Activated naive CD4-positive, alpha-beta T cell treated with anti-CD3 and anti-CD28 coated beads, Interleukin-2, amount 50 U/mL, for 72 hours (primary cell): ENCODE measurements around the gene SPATA32. TPM values are rescaled to one million over a fixed set of nuclear protein-coding genes. Genes with fewer than 3 reads are reported as not detected.
"Not testable (repeated sequence)": the region's sequence is repeated elsewhere in the genome, so short reads cannot be mapped to it uniquely, and the experiment has no call there.

Experiments used
- ATAC-seq, 2 donors: fragments of 150-1000 bp; cut with Tn5 transposase; 2 replicates each; pipeline ENCODE4 v1.10.0; 2021; ENCODE audit warnings: mild to moderate bottlenecking in 2 of 2, moderate library complexity in 2 of 2
- DNase-seq, 2 donors: peaks; one replicate each; pipeline ENCODE4 v3.0.0; 2021 to 2022; ENCODE audit warnings: low spot score in 2 of 2
- H3K27ac Mint-ChIP-seq, 2 donors: one replicate each; pipeline ENCODE4 v1.8.0; 2022; ENCODE audit warnings: mild to moderate bottlenecking in 2 of 2, mixed read lengths in 2 of 2
- H3K36me3 Mint-ChIP-seq, 2 donors: one replicate each; pipeline ENCODE4 v1.8.0; 2022; ENCODE audit warnings: mixed read lengths in 2 of 2
- H3K9me3 Mint-ChIP-seq, 2 donors: one replicate each; pipeline ENCODE4 v1.8.0; 2022; ENCODE audit warnings: mixed read lengths in 2 of 2
- total RNA-seq, 2 donors: library from RNA; stranded (reverse); gene quantifications; one replicate each; pipeline ENCODE4 v1.2.3, GENCODE V29; 2022

Gene SPATA32, protein sequence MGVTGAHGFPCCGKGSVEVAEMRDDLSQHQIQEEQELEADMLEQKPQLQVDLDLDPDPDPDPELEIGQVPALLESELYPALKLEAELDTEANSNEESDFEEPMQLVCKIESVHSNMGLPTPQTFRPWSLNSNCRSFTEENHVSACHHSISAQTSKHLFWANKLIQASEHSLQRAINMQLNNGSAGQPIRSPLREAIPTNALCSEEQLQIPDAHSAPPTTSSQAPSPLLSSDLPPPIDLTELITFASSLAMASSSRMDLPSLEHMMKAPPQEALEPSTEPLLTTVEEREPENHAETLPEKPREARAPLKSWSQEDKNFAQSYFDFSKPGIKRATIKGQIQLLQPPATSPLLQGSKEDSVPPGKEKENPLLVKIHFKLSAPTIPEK
- total RNA-seq = under 1 TPM; 0.37 to 0.50 TPM

DNA sequence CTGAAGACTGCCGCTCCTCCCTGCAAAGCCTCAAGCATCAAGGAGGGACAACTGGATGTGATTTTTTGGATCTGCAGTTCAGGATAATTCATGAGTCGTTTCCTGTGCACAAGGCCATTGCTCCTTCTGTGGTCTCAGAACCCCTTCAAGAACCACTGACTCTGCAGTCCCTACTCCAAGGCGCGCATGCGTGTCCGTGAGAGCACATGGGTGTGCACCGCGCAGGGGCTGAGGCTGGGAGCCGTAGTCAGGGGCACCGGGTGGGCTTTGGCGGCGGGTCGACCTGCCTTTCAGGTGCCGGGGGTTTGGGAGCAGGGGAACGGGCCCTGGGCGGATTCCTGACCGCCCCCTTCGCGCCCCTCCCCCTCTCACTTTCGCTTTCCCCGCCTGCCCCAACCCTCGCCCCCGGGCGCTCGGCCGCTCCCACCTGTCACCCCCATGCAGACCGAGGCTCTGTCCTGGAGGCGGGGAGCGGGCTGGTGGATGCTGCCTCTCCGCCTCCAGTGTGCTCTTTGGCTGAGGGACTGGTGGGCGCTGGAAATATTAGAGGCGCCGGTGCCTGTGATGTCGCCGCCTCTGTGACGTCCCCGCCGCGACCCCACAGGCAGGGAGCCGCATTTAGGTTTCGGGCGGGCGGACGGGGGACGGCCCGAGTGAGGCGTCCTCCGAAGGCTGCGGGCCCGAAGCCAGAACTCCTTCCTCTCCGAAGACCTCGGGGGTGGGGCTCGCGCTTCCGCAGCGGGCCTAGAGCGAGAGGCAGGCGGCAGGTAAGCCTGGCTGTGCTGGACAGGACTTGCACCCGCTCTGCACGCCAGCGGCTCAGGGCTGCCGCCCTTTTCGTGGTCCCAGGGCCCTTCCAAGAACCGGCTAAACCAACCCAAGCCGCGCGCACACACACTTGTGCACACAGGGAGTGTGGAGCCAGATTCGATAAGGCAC, at the start of gene SPATA32:
TSS of gene SPATA32 (minus strand) at position 518 of the 939 bp plus-strand sequence. CDS start at position 440, 78 bp downstream.
- Mint-ChIP-seq H3K27ac (peak within 1 kb of the TSS; percentile 75 to 85), H3K9me3 (no peaks in the 10 kb centered on the region), H3K36me3 (peaks cover 4 to 5% of the 10 kb centered on the region in 2 donors)
- ATAC-seq = peak; percentile 61 to 72
- DNase-seq = peak; percentile 62 to 76

DNA sequence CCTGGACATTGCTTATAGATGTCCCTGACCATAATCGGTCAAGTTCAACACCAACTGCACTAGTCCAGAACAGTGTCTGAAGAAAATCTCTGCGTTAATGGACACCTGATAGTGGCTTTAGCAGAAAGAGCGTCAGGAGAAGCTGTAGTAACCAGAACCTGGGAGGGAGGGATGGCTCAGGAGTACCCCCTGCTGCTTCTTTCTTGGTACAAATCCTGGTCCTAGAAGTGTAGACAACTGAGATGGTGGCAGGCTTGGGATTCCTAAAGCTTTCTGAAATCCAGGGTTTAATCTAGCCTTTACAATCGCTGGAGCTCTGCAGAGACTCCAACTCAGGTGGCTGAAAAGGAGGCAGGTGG, 49.5 kb upstream of the SPATA32 start:
- DNase-seq (no peak), ATAC-seq (no peak)
- Mint-ChIP-seq H3K36me3 (peaks cover 50 to 72% of the 10 kb centered on the region in 2 donors), H3K9me3 (no peaks in the 10 kb centered on the region), H3K27ac (peak overlapping the region; percentile 96 to 99)

DNA sequence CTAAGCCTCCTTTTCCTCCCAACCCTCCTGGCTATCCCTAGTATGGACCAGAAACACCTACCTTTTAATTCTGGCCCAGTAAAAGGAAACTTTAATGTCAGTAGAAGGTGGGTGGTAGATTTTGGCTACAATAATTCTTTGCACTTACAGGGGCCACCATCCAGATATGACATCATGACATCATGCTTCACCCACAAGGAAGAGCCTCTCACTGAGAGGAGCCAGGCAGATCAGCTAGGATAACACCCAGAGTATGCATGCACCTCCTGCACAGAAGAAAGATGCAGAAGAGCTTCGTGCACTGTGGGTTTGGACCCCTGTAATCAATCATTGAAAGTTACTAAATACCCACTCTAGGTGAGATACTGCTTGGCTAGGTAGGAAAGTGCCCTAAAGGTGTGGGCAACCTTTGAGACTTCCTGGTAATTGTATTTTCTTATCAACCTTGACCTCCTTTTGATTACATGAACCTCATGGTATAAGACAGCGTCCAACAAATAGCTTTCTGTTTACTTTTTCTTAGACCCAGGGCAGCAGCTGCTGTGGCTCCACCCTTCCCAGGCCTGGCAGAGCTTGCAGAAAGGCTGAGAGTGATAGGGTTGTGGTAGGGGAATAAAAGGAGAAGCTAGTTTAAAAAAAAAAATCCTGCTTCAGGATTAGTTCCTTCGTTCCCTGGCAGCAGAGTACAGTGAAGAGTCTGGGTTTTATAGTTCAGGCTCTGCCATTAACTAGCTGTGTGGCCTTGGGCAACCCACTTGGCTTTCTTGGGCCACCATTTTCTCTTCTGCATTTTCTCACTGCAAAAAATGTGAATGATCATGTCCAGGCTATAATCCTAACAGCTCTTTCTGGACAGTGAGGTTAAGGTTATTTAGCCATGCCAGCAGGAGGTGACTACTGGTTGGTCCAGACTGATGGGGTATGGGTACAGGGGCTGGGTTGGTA, 48.8 kb upstream of the SPATA32 start:
- Mint-ChIP-seq H3K9me3 (no peaks in the 10 kb centered on the region), H3K27ac (peak overlapping the region; percentile 96 to 99), H3K36me3 (peaks cover 47 to 65% of the 10 kb centered on the region in 2 donors)
- DNase-seq (no peak), ATAC-seq (no peak)

DNA sequence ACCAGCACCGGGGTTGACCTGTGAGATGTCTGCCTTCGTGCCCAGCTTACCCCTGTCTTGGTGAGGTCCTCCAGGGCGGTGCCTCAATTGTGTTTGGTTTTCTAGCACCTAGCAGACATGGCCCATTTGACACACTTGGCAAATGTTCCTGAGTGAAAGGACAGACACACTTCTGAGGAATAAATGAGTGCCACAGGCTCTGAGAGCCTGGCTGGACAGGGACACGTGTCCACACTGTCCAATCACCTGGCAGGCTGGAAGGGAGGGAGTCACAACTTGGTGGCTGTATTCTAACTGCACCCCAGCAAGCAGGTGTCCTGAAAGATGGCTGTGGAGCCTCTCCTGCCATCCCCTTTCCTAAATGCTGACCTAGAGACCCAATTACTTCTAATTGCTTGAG, 47.5 kb upstream of the SPATA32 start:
- Mint-ChIP-seq H3K27ac (peak overlapping the region; percentile 96 to 99), H3K36me3 (peaks cover 38 to 57% of the 10 kb centered on the region in 2 donors), H3K9me3 (no peaks in the 10 kb centered on the region)
- ATAC-seq = no peak
- DNase-seq = no peak

DNA sequence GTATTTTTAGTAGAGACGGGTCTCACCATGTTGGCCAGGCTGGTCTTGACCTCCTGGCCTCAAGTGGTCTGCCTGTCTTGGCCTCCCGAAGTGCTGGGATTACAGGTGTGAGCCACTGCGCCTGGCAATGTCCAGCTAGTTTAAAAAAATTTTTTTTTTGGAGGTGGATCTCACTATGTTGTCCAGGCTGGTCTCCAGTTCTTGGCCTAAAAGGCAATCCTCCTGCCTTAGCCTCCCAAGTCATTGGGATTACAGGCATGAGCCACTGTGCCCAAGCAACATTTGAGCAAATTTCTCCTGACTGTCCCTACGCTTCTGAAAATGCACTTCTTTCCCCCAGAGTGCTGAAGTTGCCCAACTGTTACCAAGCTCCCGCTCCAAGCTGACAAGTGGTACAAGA, 46.9 kb upstream of the SPATA32 start:
- no peak for ATAC-seq
- H3K9me3 Mint-ChIP-seq = no peaks in the 10 kb centered on the region
- peaks cover 35 to 55% of the 10 kb centered on the region in 2 donors for H3K36me3 Mint-ChIP-seq

DNA sequence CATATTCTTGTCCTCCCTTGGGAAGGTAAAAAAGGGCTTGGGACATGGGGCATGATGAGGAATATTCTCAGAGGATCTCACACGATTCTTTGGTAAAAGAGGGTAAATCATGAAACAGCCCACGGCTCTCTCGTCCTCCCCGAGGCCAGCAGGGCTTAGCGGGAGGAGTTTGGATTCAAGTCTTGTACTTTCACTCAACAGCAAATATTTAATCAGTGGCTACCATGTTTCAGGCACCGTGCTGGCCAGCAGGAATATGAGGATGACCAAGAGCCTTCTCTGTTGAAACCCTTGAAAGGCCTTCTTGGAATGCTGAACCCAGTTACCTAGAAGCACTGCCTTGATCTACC, 46.1 kb upstream of the SPATA32 start:
- Mint-ChIP-seq H3K27ac (peak overlapping the region; percentile 96 to 99), H3K9me3 (no peaks in the 10 kb centered on the region), H3K36me3 (peaks cover 33 to 52% of the 10 kb centered on the region in 2 donors)
- ATAC-seq = no peak
- no peak for DNase-seq

More for the DNA sequence above, 46.9 kb upstream of the SPATA32 start:
- DNase-seq = no peak
- H3K27ac Mint-ChIP-seq = peak overlapping the region; percentile 96 to 99

DNA sequence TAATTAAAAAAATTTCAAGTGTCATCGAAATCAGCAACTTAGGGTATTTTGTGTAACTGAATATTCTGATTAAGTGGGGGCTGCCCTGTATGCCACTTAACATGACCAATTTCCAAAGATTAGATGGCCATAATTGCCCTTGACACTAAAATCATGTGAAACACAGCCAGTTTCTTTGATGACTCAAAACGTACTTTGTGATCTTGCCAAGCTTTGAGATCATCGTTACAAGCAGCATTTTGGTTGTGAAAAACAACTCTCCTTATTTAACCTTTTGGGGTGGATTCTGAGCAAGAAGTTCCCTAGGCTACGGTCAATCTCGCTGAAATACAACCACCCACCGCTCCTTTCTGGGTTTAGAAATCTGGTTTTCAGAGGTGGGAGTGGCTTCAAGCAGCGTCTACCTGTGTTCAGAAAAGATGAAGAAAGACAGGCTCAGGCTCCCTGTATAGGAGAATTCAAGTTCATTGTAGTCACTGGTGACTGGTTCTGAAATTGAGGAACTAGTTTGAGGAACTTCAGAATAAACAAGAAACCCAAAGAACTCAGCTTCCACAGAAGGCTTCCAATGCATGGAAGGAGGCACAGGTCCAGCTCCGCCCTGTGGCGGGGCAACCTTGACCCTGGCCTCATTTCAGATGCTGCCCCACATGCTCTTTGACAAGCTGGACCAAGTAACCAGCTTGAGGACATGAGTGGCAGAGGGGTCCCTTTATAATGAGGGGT, 45.6 kb upstream of the SPATA32 start:
- Mint-ChIP-seq H3K27ac (peak overlapping the region; percentile 96 to 99), H3K9me3 (no peaks in the 10 kb centered on the region), H3K36me3 (peaks cover 33 to 52% of the 10 kb centered on the region in 2 donors)
- ATAC-seq = peak; percentile 65 to 73
- peak; percentile 67 for DNase-seq

DNA sequence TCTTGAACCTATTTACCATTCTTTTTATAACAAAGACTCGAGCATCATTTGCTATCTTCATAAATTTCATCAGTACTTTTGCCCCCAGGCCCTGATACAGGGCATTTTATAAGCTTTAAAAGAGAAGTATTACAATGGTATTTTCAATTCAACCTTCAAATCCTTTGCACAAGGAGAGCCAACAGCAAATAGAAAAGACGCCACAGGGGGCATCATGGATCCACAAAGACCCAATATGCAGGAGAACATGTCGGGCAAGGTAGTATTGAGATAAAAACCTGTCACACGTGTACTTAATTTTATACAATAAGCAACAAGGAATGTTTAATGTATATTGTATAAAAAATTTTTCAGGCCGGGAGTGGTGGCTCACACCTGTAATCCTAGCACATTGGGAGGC, 44.7 kb upstream of the SPATA32 start:
- Mint-ChIP-seq H3K9me3 (no peaks in the 10 kb centered on the region), H3K36me3 (peaks cover 33 to 47% of the 10 kb centered on the region in 2 donors), H3K27ac (peak overlapping the region; percentile 91 to 96)
- ATAC-seq (no peak), DNase-seq (no peak)

DNA sequence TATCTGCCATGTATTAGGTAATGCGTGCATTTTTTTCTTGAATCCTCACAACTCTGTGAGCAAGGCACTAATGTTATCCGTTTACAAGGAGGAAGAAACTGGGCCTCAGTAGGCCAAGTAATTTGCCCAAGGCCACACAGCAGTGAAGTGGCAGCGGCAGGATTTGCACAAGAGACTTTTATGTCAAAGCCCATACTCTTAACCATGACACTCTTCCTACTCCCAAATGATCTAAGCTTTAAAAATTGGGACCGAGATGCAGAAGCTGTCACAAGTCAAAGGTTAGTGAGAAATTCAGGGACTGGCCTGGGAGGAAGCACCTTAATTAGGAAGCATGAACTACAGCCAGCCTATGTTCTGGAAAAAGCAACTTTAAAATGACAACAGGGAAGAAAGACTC, 44.2 kb upstream of the SPATA32 start:
- no peak for DNase-seq
- Mint-ChIP-seq H3K9me3 (no peaks in the 10 kb centered on the region), H3K27ac (peak overlapping the region; percentile 91 to 96), H3K36me3 (peaks cover 31 to 42% of the 10 kb centered on the region in 2 donors)
- no peak for ATAC-seq

DNA sequence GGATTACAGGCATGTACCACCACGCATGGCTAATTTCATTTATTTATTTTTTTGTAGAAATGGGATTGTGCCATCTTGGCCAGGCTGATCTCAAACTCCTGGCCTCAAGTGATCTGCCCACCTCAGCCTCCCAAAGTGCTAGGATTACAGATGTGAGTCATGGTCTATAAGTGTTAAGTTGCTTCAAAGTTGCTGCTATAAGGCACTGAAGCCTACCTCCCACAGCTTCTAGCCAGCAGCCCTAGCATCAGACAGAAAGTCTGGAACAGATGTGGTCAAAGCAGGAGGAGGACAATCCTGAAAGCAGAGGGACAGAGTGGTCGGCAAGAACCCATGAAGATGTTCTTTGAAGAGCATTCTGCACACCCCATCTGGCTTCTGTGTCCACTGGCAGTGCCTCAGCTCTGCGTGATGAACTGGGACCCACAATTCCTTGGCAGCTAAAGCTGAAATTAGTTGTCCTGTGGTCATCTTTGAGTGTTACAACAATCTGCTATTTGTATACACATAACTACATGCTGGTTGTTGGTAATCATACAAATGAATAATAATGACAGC, 43.7 kb upstream of the SPATA32 start:
- no peaks in the 10 kb centered on the region for H3K9me3 Mint-ChIP-seq
- ATAC-seq (no peak), DNase-seq (no peak)
- peak overlapping the region; percentile 91 to 96 for H3K27ac Mint-ChIP-seq
- peaks cover 26 to 40% of the 10 kb centered on the region in 2 donors for H3K36me3 Mint-ChIP-seq

DNA sequence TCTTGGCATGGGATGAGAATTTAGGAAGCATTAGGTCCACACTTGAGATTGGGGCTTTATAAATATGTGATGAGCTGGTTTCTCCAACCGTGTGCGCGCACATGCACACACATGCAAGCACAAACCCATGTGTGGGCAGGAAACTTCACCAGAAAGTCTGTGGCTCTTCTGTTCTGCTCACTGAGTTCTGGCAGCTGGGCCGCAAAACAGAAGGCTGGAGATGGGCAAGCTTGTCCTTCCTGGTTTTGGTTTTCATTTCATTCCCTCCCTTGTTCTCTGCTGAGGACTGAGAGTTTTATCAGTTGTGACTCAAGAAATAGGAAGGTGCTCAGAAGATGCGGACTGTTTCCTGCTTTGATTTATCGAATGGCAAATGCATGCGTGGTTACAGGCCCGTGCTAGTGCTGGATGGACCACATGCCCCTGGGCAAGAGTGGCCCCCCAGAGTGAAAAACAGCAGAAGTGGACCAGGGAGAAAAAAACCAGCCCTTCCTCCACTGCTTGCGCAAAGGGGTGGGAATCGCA, 40.8 kb upstream of the SPATA32 start:
- Mint-ChIP-seq H3K9me3 (no peaks in the 10 kb centered on the region), H3K27ac (peak overlapping the region; percentile 29 to 87)
- peak; percentile 36 to 44 for ATAC-seq

DNA sequence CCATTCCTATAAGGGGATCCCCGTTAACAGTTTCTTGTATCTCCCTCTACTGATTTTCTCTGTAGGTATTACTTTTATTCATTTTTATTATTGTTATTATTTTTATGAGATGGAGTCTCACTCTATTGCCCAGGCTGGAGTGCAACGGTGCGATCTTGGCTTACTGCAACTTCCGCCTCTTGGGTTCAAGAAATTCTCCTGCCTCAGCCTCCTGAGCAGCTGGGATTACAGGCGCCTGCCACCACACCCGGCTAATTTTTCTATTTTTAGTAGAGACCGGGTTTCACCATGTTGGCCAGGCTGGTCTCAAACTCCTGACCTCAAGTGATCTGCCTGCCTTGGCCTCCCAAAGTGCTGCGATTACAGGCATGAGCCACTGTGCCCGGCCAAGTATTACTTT, 40.3 kb upstream of the SPATA32 start:
- H3K36me3 Mint-ChIP-seq = peaks cover 11 to 31% of the 10 kb centered on the region in 2 donors
- H3K27ac Mint-ChIP-seq = peak overlapping the region in 1 of 2 donors; percentile 29
- DNase-seq, ATAC-seq, H3K9me3 Mint-ChIP-seq: not testable (repeated sequence)

More for the DNA sequence above, 40.8 kb upstream of the SPATA32 start:
- H3K36me3 Mint-ChIP-seq = peaks cover 11 to 32% of the 10 kb centered on the region in 2 donors
- DNase-seq = no peak

DNA sequence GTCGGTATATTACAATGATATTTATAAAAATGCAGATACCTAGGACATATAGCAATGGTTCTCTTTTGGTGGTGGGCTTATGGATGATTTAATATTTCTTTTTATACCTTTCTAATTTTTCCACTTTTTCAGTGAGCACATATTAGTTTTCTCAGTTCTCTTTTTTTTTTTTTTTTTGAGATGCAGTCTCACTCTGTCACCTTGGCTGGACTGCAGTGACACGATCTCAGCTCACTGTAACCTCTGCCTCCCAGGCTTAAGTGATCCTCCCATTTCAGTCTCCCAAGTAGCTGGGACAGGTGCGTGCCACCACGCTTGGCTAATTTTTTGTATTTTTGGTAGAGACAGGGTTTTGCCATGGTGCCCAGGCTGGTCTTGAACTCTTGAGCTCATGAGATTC, 39.8 kb upstream of the SPATA32 start:
- DNase-seq (no peak), ATAC-seq (no peak)
- Mint-ChIP-seq H3K36me3 (peaks cover 11 to 36% of the 10 kb centered on the region in 2 donors), H3K9me3 (peaks cover 0 to 2% of the 10 kb centered on the region in 2 donors), H3K27ac (peak overlapping the region in 1 of 2 donors; percentile 13)

DNA sequence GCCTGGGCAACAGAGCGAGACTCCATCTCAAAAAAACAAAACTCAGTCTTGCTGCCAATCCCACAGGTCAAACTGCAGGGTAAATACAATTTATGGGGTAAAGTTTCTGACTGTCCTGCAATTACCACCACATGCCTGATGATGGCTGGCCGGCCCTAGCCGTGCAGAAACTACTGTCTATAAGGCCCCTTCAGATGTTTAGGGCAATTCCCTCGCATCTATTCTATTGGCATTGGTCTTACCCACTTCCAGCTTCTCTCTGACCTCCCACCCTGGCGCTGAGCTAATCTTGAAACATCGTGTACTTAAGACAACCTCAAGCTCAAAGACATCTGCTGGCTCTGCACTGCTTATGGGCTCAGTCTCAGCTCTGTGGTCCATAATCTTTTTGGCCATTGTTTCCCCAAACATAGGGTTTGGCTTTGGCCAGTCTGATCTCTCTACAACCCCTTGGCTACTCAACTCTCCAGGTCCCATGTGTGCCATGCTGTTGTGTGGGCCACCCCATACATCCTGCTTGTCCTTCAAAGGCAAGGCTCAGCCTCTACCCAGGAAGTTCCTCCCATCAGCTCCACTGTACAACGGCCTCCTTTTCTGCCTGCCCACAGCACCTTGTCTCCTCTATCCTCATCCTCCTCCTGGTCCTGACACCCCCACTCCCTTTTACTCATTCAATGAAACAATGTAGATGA, 38.3 kb upstream of the SPATA32 start:
- ATAC-seq = no peak
- peaks cover 5 to 43% of the 10 kb centered on the region in 2 donors for H3K36me3 Mint-ChIP-seq
- peaks cover 0 to 3% of the 10 kb centered on the region in 2 donors for H3K9me3 Mint-ChIP-seq

More for the DNA sequence above, 38.3 kb upstream of the SPATA32 start:
- DNase-seq = no peak
- H3K27ac Mint-ChIP-seq = peak overlapping the region in 1 of 2 donors; percentile 82
